Endothelial cell of umbilical vein (primary cell): ENCODE measurements around the gene UBE2D3. TPM values are rescaled to one million over a fixed set of nuclear protein-coding genes. Genes with fewer than 3 reads are reported as not detected.

ENCODE experiments used
- BruUV-seq: library from RNA; stranded (reverse); fragments of 400-500 nt; replicated peaks from 2 replicates; lab custom pipeline; 2021; lab: Mats Ljungman, UMichigan
- CTCF ChIA-PET: fragments of 300-600, 350-600 bp; sonication (Branson Sonifier 250); formaldehyde crosslinking; loops from one replicate; lab custom pipeline; 2021; ENCODE audit warnings: antibody characterized with exemption, inconsistent platforms; lab: Charles Lee
- POLR2A ChIA-PET: fragments of 300-600, 350-600 bp; sonication (Branson Sonifier 250); formaldehyde crosslinking; loops from one replicate; lab custom pipeline; 2021; ENCODE audit warnings: antibody characterized with exemption, inconsistent platforms; lab: Charles Lee
- DNase-seq: peaks from one replicate; pipeline ENCODE4 v3.0.0-alpha.2; 2011; ENCODE audit warnings: low read depth, low spot score
- FAIRE-seq: peaks from 2 replicates; lab custom pipeline; 2011; peaks lifted over from hg19 to GRCh38; lab: Jason Lieb, UNC
- H2AFZ ChIP-seq: 2 replicates; pipeline ENCODE4 v1.6.0; 2012; ENCODE audit warnings: low read depth, low read length, control low read depth, inconsistent platforms
- H3K27ac ChIP-seq: 2 replicates; pipeline ENCODE4 v1.5.1; 2011; ENCODE audit warnings: low read depth, mild to moderate bottlenecking, control low read depth, low read length, moderate library complexity; ENCODE audit not compliant: insufficient read depth
- H3K27me3 ChIP-seq, 2 experiments: 2 replicates each; pipeline versions ENCODE4 v1.6.0 to v1.6.1; 2011; ENCODE audit warnings: low read length in 2 of 2, mixed read lengths in 1 of 2; ENCODE audit not compliant: control insufficient read depth in 2 of 2, insufficient read depth in 2 of 2
- H3K36me3 ChIP-seq, 2 experiments: 2 replicates in 1 of 2; 3 replicates in 1 of 2; pipeline ENCODE4 v1.5.1; 2011; ENCODE audit warnings: low read length in 2 of 2, mild to moderate bottlenecking in 1 of 2, moderate library complexity in 1 of 2; ENCODE audit not compliant: control insufficient read depth in 2 of 2, insufficient read depth in 2 of 2; ENCODE audit errors: extremely low read depth in 1 of 2
- H3K4me1 ChIP-seq: 3 replicates; pipeline ENCODE4 v1.5.1; 2011; ENCODE audit warnings: mild to moderate bottlenecking, low read length; ENCODE audit not compliant: control insufficient read depth, insufficient read depth; ENCODE audit errors: extremely low read depth
- H3K4me2 ChIP-seq: 2 replicates; pipeline ENCODE4 v1.6.1; 2011; ENCODE audit warnings: low read length, control low read depth, mixed read lengths; ENCODE audit not compliant: insufficient read depth
- H3K4me3 ChIP-seq, 3 experiments: fragments of 200-600 bp in 1 of 3; sonication (generic), shearing (Covaris generic) in 1 of 3; replicated peaks in 1 of 3; 2 replicates each; pipeline ENCODE4 v1.5.1; 2011 to 2016; ENCODE audit warnings: control low read depth in 3 of 3, low read length in 3 of 3, mild to moderate bottlenecking in 2 of 3, inconsistent platforms in 1 of 3, low read depth in 1 of 3, moderate library complexity in 1 of 3; ENCODE audit not compliant: insufficient read depth in 1 of 3
- H3K79me2 ChIP-seq: 2 replicates; pipeline ENCODE4 v1.6.0; 2012; ENCODE audit warnings: low read length, inconsistent platforms; ENCODE audit not compliant: control insufficient read depth, insufficient read depth
- H3K9ac ChIP-seq: replicated peaks from 2 replicates; pipeline ENCODE3; 2011; ENCODE audit warnings: low read length, control low read depth; ENCODE audit not compliant: insufficient read depth; ENCODE audit errors: extremely low read depth
- H3K9me1 ChIP-seq: replicated peaks from 3 replicates; pipeline ENCODE4 v1.6.0; 2011; ENCODE audit warnings: mild to moderate bottlenecking, low read length; ENCODE audit not compliant: control insufficient read depth, insufficient read depth; ENCODE audit errors: extremely low read depth
- H3K9me3 ChIP-seq: replicated peaks from 2 replicates; pipeline ENCODE4 v1.5.1; 2012; ENCODE audit warnings: low read length, inconsistent platforms; ENCODE audit not compliant: control insufficient read depth, insufficient read depth
- H4K20me1 ChIP-seq: replicated peaks from 2 replicates; pipeline ENCODE3; 2011; ENCODE audit warnings: mild to moderate bottlenecking, low read length; ENCODE audit not compliant: control insufficient read depth, insufficient read depth; ENCODE audit errors: extremely low read depth
- FOS ChIP-seq: IDR thresholded peaks from 2 replicates; pipeline ENCODE4 v1.6.1; 2011; ENCODE audit warnings: mild to moderate bottlenecking, low read length, moderate library complexity, borderline replicate concordance; ENCODE audit not compliant: insufficient read depth
- MYC ChIP-seq: IDR thresholded peaks from one replicate; pipeline ENCODE4 v1.6.1; 2011; ENCODE audit warnings: mild to moderate bottlenecking, low read depth, low read length
- POLR2AphosphoS5 ChIP-seq: IDR thresholded peaks from 2 replicates; pipeline ENCODE4 v1.6.1; 2012; ENCODE audit warnings: low read depth, mild to moderate bottlenecking, control low read depth, low read length, moderate library complexity; ENCODE audit not compliant: insufficient read depth
- dilution Hi-C: fragments of 300-500 bp; cut with MboI; formaldehyde crosslinking; loops from one replicate; pipeline ENCODE4 v1.15.0; 2019; ENCODE audit warnings: low sequenced_read_pairs; ENCODE audit not compliant: extremely low pct_ligation_motif_present
- intact Hi-C: fragments of 100-400 bp; cut with micrococcal nuclease; formaldehyde crosslinking; loops from one replicate; pipeline ENCODE4 v1.10.0; 2022
- polyA plus RNA-seq, 4 experiments: library from polyadenylated mRNA; depleted of rRNA in 3 of 4; stranded (reverse) in 3 of 4; unstranded in 1 of 4; fragments of >200 nt; gene quantifications; 2 replicates each; pipeline versions ENCODE4 v1.2.1 to v1.2.3, GENCODE V29; 2011 to 2012; ENCODE audit warnings: missing spikeins in 1 of 4
- total RNA-seq: library from RNA; stranded (reverse); gene quantifications from 2 replicates; pipeline ENCODE4 v1.2.3, GENCODE V29; 2021
- TF ChIP-seq, protein P1 (sequence below), 2 donors: IDR thresholded peaks; 1 replicate in 1 of 2; 2 replicates in 1 of 2; pipeline ENCODE4 v1.5.1; 2011; ENCODE audit warnings: low read length in 2 of 2, mild to moderate bottlenecking in 2 of 2, moderate library complexity in 2 of 2, control low read depth in 1 of 2, inconsistent platforms in 1 of 2, low read depth in 1 of 2; ENCODE audit not compliant: insufficient read depth in 1 of 2; ENCODE audit errors: extremely low read depth in 1 of 2
- TF ChIP-seq, protein P2 (sequence below): IDR thresholded peaks from 2 replicates; pipeline ENCODE4 v1.6.1; 2011; ENCODE audit not compliant: insufficient read depth, insufficient read length

The UBE2D3 gene
- total and polyA plus RNA-seq, 2 donors (not counting 3 experiments of a cell fraction or from before 2014, with no cell fraction given): 279 to 399 TPM

GRCh38 chr4:102791318-102791835 is 36.0 kb downstream of the UBE2D3 start:
- H2AFZ ChIP-seq: no peak overlapping the region
- H4K20me1 ChIP-seq: peaks cover 3% of the 10 kb centered on the region
- DNase-seq (no peak), FAIRE-seq (no peak)
- peaks cover 2 to 14% of the 10 kb centered on the region in 2 experiments for H3K36me3 ChIP-seq
- dilution Hi-C loops (no loop called here), intact Hi-C loops (no loop called here)
- no TSS peak for BruUV-seq
- no peak for TF ChIP-seq MYC
- TF ChIP-seq, protein P1, sequence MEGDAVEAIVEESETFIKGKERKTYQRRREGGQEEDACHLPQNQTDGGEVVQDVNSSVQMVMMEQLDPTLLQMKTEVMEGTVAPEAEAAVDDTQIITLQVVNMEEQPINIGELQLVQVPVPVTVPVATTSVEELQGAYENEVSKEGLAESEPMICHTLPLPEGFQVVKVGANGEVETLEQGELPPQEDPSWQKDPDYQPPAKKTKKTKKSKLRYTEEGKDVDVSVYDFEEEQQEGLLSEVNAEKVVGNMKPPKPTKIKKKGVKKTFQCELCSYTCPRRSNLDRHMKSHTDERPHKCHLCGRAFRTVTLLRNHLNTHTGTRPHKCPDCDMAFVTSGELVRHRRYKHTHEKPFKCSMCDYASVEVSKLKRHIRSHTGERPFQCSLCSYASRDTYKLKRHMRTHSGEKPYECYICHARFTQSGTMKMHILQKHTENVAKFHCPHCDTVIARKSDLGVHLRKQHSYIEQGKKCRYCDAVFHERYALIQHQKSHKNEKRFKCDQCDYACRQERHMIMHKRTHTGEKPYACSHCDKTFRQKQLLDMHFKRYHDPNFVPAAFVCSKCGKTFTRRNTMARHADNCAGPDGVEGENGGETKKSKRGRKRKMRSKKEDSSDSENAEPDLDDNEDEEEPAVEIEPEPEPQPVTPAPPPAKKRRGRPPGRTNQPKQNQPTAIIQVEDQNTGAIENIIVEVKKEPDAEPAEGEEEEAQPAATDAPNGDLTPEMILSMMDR (IDR thresholded peaks at IDR 0.05; ENCODE audit: extremely low read depth in 1 of 2, insufficient read depth in 1 of 2, low read depth in 1 of 2, low read length in 2 of 2): no peak
- no peak for TF ChIP-seq POLR2AphosphoS5
- TF ChIP-seq, protein P2, sequence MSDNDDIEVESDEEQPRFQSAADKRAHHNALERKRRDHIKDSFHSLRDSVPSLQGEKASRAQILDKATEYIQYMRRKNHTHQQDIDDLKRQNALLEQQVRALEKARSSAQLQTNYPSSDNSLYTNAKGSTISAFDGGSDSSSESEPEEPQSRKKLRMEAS: no peak
- no peak for TF ChIP-seq FOS
- H3K27ac ChIP-seq: no peak overlapping the region
- no peaks in the 10 kb centered on the region for H3K9me1 ChIP-seq
- no peaks in the 10 kb centered on the region for H3K79me2 ChIP-seq
- no peak overlapping the region for H3K4me2 ChIP-seq
- ChIA-PET POLR2A (no interaction called here), CTCF (interaction anchor here (1.4 kb wide), 1 partner anchor 171 kb away, joined by 6 read pairs; no protein-coding TSS in a partner anchor)
- H3K4me3 ChIP-seq: no peak overlapping the region
- no peak overlapping the region for H3K9ac ChIP-seq
- no peaks in the 10 kb centered on the region for H3K4me1 ChIP-seq
- no peaks in the 10 kb centered on the region for H3K27me3 ChIP-seq
- no peaks in the 10 kb centered on the region for H3K9me3 ChIP-seq
